ENCODE data around the gene ZNF513. TPM values are rescaled to one million over a fixed set of nuclear protein-coding genes. Genes with fewer than 3 reads are reported as not detected.

The ZNF513 gene
- total and polyA plus RNA-seq, 5 donors: 8.1 to 13.1 (median 8.9) TPM

DNA sequence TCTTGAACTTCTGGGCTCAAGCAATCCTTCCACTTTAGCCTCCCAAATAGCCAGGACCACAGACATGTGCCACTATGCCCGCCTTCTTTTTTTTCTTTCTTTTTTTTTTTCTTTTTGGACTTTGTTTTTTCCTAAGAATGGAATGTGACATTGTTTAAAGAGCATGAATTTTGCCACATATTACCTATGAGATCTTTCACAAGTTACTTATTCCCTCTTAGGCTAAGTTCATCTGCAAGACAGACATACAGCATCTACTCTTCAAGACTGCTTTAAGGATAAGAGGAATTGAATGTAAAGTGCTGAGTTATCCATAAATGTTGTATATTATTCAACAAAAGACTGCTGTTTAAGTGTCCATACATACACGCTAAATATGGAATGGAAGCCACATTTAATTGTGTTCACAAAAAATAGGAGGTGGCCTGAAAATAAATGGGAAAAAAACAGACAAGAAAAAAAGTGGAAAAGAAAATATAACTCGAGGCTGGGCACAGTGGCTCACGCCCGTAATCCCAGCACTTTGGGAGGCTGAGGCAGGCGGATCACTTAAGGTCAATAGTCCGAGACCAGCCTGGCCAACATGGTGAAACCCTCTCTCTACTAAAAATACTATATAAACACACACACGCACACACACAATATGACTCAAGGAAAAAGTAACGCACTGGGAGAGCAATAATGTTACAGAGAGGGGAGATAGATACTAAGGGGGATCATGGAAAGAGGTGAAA lies 32.1 kb upstream of the ZNF513 start:
- no peak for DNase-seq
- Histone ChIP-seq H3K4me1 (ENCODE audit: control insufficient read depth, insufficient read depth, low read length) (no peaks in the 10 kb centered on the region), H3K27ac (ENCODE audit: low read length) (no peak overlapping the region), H3K4me3 (ENCODE audit: low read length) (no peak overlapping the region), H3K9me3 (ENCODE audit: control insufficient read depth, low read length) (no peaks in the 10 kb centered on the region), H3K27me3 (ENCODE audit: control insufficient read depth, insufficient read depth) (no peaks in the 10 kb centered on the region)
- ATAC-seq: no peak
- intact Hi-C loops (cut with DNase I): no loop called here
- WGBS: 84% methylated on average over 9 of the region's 9 CpGs

DNA sequence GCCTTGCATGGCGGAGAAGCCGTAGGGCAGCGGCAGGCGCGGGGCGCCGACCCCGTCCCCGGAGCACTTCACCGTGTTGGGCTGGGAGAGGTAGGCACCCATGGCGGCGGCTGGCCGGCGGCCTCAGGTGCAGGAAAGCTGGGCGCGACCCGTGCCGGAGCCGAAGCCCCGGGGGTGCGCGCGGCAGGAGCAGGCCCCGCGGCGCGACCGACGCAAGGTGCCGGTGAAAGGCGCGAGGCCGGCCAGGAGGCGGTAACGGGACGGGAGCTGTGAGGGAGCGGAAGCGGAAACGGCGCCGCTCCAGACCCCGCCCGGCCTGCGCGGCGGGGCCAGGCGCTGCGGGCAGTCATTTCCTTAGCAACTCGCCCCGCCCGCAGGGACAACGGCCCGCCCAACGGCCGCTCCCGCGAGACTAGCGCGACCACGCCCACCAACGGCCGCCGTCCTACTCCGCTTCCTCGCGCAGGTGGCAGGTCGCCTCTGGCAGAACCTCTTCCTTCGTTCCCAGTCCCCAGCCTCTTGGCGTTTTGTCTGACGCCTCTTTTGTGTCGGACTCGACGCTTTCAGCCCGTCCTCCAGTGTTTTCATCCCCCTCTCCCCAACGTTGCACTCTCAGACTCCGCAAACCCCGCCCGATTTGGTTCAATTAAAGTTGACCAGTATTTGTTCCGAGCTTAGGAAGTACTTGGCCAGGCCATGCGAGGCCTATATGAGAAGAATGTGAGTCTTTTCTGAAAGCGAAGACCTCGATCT lies 29.0 kb upstream of the ZNF513 start, which contains the start of gene PPM1G:
TSS of gene PPM1G (minus strand) at position 271 of the 753 bp plus-strand sequence. CDS start at position 102, 169 bp downstream.
- no peaks in the 10 kb centered on the region for H3K4me1 ChIP-seq (ENCODE audit: control insufficient read depth, insufficient read depth, low read length)
- no peaks in the 10 kb centered on the region for H3K27me3 ChIP-seq (ENCODE audit: control insufficient read depth, insufficient read depth)
- intact Hi-C loops (cut with DNase I): no loop called here
- WGBS: under 1% methylated on average over 82 of the region's 82 CpGs
- ATAC-seq: peak; percentile 99 to 100
- H3K9me3 ChIP-seq (ENCODE audit: control insufficient read depth, low read length): no peaks in the 10 kb centered on the region
- peak within 1 kb of the TSS; percentile 85 for H3K4me3 ChIP-seq (ENCODE audit: low read length)
- DNase-seq: peak; percentile 95 to 98 (median 98)
- H3K27ac ChIP-seq (ENCODE audit: low read length): peak within 1 kb of the TSS; percentile 65

DNA sequence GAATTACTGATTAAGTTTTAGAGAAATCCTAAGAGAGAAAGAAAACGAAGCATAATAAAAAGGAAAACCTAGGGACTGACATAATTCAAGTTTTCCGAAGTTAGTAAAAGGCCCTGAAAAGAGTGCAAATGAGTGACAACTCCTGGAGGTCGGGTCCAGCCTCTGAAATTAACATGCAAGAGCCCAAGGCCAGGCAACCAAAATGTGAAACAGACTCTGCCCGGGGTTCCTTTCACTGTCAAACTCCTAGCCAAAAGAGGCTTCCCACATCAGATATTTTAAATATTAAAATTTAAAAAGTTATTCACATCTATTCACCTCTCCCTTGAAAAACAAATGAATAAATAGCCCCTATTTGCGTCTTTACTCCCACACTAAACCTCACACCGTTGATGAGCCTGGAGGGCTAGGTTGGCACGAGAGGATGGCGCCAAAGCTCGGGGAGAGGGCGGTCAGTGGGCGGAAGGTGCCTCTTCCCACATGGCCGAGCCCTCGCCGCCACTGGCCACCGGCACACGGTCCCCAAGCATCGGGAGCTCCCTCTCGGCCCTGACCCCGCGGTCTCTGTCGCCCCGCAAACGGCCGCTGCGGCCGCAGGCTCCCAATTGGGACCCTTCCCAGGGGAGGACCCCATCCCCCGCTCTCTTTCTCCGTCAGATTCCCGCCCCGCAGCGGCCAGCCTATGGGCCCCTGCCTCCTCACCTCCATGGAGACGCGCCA lies 28.2 kb upstream of the ZNF513 start:
- intact Hi-C loops (cut with DNase I): no loop called here

DNA sequence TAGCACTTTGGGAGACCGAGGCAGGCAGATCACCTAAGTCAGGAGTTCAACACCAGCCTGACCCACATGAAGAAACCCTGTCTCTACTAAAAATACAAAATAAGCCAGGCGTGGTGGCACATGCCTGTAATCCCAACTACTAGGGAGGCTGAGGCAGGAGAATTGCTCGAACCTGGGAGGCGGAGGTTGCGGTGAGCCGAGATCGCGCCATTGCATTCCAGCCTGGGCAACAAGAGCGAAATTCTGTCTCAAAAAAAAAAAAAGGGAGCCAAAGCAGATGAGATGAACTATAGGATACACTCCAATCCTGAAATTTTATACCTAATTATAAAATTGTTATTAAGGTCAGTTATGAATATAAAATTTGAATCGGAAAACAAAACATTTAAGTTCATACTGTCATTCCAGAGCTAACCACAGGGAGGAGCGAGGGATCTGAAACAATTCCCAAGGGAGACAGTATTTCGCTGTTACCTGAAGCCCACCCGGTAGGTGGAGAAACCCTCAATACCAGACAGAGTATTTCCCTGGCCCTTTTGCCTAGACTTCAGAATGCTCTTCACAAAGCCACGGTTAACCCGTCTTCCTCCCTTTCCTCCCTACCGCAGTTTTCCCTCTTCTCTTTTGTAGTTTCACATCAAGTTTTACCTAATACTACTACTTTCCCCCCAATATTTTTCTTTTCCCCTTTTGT lies 27.4 kb upstream of the ZNF513 start:
- H3K4me3 ChIP-seq (ENCODE audit: low read length): peak overlapping the region; percentile 85
- no peak for ATAC-seq
- 55% methylated on average over 16 of the region's 16 CpGs for WGBS
- DNase-seq: no peak
- no peak overlapping the region for H3K27ac ChIP-seq (ENCODE audit: low read length)
- no peaks in the 10 kb centered on the region for H3K9me3 ChIP-seq (ENCODE audit: control insufficient read depth, low read length)
- no peaks in the 10 kb centered on the region for H3K4me1 ChIP-seq (ENCODE audit: control insufficient read depth, insufficient read depth, low read length)
- intact Hi-C loops (cut with DNase I): no loop called here
- H3K27me3 ChIP-seq (ENCODE audit: control insufficient read depth, insufficient read depth): no peaks in the 10 kb centered on the region

More for the DNA sequence above, 28.2 kb upstream of the ZNF513 start:
- peak overlapping the region; percentile 65 for H3K27ac ChIP-seq (ENCODE audit: low read length)
- WGBS: under 1% methylated on average over 33 of the region's 33 CpGs
- no peaks in the 10 kb centered on the region for H3K4me1 ChIP-seq (ENCODE audit: control insufficient read depth, insufficient read depth, low read length)
- H3K4me3 ChIP-seq (ENCODE audit: low read length): peak overlapping the region; percentile 85
- H3K9me3 ChIP-seq (ENCODE audit: control insufficient read depth, low read length): no peaks in the 10 kb centered on the region
- ATAC-seq: peak; percentile 53 to 61
- peak in 1 of 3 donors; percentile 69 for DNase-seq
- no peaks in the 10 kb centered on the region for H3K27me3 ChIP-seq (ENCODE audit: control insufficient read depth, insufficient read depth)

DNA sequence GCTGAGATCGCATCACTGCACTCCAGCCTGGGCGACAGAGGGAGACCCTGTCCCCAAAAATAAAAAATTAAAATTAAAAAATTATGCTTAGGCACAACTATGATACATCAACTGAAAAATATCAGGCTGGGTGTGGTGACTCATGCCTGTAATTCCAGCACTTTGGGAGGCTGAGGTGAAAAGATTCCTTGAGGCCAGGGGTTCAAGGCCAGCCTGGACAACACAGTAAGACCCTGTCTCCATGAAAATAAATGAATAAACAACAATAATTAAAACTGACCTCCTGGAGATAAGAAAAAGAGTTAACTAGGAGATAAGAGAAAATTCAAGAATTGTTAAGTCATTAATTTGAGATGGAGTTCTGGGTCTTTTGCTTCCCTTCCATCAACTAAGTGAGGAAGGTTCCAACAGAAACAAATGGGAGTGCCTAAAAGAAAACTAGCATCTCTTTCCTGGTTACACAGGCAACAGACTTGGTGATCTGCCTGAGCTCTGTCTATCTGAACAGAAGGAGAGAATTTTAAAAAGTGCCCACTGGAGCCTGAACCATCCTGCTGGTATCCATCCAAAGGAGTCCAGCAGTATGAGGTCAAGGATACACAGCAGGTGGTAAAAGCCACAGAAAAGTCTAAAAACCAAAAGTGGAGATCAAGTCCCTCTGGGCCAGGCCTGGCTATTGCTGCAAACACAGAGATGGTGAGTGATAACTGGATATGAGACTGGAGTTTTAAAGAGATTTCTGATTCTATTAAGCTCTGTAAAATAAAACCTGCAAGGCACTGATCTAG lies 20.0 kb upstream of the ZNF513 start:
- H3K4me1 ChIP-seq (ENCODE audit: control insufficient read depth, insufficient read depth, low read length): no peaks in the 10 kb centered on the region
- intact Hi-C loops (cut with DNase I): no loop called here
- no peaks in the 10 kb centered on the region for H3K27me3 ChIP-seq (ENCODE audit: control insufficient read depth, insufficient read depth)
- no peaks in the 10 kb centered on the region for H3K9me3 ChIP-seq (ENCODE audit: control insufficient read depth, low read length)
- DNase-seq (no peak), ATAC-seq (no peak)
- H3K27ac ChIP-seq (ENCODE audit: low read length): no peak overlapping the region
- 97% methylated on average over 2 of the region's 2 CpGs for WGBS
- H3K4me3 ChIP-seq (ENCODE audit: low read length): no peak overlapping the region

DNA sequence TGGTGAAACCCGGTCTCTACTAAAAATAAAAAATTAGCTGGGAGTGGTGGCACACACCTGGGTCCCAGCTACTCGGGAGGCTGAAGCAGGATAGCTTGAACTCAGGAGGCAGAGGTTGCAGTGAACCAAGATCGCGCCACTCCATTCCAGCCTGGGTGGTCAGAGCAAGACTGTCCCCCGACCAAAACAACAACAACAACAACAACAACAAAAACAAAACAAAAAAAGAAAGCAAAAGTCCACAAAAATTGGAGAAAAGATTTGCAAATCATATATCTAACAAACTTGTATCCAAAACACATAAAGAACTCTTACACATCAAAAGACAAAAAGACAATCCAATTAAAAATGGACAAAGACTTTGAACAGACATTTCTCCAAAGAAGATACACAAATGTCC lies 18.4 kb upstream of the ZNF513 start:
- no peak for ATAC-seq
- intact Hi-C loops (cut with DNase I): no loop called here

DNA sequence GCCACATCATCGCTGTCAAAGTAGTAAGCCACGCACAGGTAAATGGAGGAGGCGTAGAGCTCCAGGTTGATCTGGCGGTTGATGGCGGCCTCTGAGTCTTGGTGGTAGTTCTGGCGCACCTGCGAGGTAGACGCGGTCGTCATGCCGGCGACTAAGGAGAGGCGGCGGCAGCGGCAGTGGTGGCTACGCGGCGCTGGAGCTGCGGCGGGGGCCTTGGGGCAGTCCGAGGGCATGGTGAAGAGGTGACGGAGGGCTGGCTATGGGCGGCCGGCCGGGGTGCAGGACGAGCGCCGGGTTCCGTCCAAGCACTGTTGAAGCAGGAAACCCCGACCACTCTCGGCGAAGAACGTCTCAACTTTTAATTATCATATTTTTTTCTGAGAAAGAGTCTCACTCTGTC lies 12.7 kb upstream of the ZNF513 start:
- no peaks in the 10 kb centered on the region for H3K9me3 ChIP-seq (ENCODE audit: control insufficient read depth, low read length)
- no peaks in the 10 kb centered on the region for H3K4me1 ChIP-seq (ENCODE audit: control insufficient read depth, insufficient read depth, low read length)
- H3K4me3 ChIP-seq (ENCODE audit: low read length): no peak overlapping the region
- H3K27me3 ChIP-seq (ENCODE audit: control insufficient read depth, insufficient read depth): no peaks in the 10 kb centered on the region
- ATAC-seq: no peak
- H3K27ac ChIP-seq (ENCODE audit: low read length): no peak overlapping the region
- WGBS: 98% methylated on average over 33 of the region's 33 CpGs
- no peak for DNase-seq
- intact Hi-C loops (cut with DNase I): no loop called here

More for the DNA sequence above, 18.4 kb upstream of the ZNF513 start:
- H3K27ac ChIP-seq (ENCODE audit: low read length): no peak overlapping the region
- H3K4me3 ChIP-seq (ENCODE audit: low read length): no peak overlapping the region
- no peaks in the 10 kb centered on the region for H3K27me3 ChIP-seq (ENCODE audit: control insufficient read depth, insufficient read depth)
- DNase-seq: no peak
- no peaks in the 10 kb centered on the region for H3K9me3 ChIP-seq (ENCODE audit: control insufficient read depth, low read length)
- 96% methylated on average over 5 of the region's 5 CpGs for WGBS
- H3K4me1 ChIP-seq (ENCODE audit: control insufficient read depth, insufficient read depth, low read length): no peaks in the 10 kb centered on the region

DNA sequence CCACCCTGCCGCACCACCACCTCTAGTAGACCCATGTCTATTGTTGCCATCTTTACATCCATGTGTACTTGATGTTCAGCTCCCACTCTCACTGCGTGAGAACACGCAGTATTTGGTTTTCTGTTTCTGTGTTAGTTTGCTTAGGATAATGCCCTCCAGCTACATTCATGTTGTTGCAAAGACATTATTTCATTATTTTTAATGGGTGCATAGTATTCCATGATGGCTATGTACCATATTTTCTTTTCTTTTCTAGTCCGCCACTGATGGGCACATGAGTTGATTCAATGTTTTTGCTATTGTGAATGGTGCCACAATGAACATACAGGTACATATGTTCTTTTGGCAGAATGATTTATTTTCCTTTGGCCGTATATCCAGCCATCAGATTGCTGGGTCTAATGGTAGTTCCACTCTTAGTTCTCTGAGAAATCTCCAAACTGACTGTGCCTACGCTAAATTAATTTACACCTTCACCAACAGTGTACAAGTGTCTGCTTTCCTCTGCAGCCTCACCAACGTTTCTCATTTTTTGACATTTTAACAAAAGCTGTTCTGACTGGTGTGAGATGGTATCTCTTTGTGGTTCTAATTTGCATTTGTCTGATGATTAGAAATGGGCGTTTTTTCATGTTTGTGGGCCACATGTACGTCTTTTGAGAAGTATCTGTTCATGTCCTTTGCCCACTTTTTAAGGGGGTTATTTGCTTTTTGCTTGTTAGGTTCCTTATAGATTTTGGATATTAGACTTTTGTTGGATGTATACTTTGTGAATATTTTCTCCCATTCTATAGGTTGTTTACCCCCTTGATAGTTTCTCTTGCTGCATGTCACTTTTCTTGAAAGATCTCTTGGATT lies 10.5 kb upstream of the ZNF513 start:
- no peaks in the 10 kb centered on the region for H3K27me3 ChIP-seq (ENCODE audit: control insufficient read depth, insufficient read depth)
- intact Hi-C loops (cut with DNase I): no loop called here
- no peaks in the 10 kb centered on the region for H3K9me3 ChIP-seq (ENCODE audit: control insufficient read depth, low read length)
- ATAC-seq: no peak
- no peaks in the 10 kb centered on the region for H3K4me1 ChIP-seq (ENCODE audit: control insufficient read depth, insufficient read depth, low read length)
- DNase-seq: no peak
- no peak overlapping the region for H3K4me3 ChIP-seq (ENCODE audit: low read length)
- 95% methylated on average over 9 of the region's 9 CpGs for WGBS
- no peak overlapping the region for H3K27ac ChIP-seq (ENCODE audit: low read length)

DNA sequence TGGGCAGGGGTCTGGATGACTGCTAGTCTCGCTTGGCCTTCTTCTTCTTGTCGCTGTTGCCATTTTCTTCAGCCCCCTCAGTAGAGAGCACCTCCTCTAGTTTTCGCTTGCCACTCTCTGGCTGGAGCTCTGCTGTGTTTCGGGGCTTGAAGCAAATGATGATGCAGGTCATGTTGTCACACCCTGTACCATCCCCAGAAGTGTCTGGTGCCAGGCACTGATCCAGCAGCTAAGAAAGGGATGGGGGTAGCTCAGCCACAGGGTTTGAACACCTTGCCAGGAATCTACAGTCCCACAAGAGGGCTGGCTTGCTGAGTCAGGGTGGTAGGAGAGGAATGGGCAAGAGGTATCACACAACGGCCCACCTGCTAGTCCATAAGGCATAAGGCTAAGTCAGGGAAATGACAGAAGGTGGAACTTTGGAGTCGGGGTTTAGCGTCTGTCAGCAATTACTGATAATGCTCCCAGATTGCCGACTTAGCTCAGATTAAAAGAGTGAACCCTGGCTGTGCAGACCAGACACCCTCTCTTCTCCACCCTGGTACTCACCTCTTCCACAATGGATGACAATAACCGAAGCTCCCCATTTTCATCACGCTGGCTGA lies 1.1 kb upstream of the ZNF513 start:
- WGBS: 88% methylated on average over 10 of the region's 10 CpGs
- H3K27ac ChIP-seq (ENCODE audit: low read length): no peak overlapping the region
- intact Hi-C loops (cut with DNase I): no loop called here

More for the DNA sequence above, 1.1 kb upstream of the ZNF513 start:
- peaks cover 2% of the 10 kb centered on the region for H3K4me1 ChIP-seq (ENCODE audit: control insufficient read depth, insufficient read depth, low read length)
- ATAC-seq (no peak), DNase-seq (no peak)
- H3K4me3 ChIP-seq (ENCODE audit: low read length): no peak overlapping the region
- H3K27me3 ChIP-seq (ENCODE audit: control insufficient read depth, insufficient read depth): no peaks in the 10 kb centered on the region
- no peaks in the 10 kb centered on the region for H3K9me3 ChIP-seq (ENCODE audit: control insufficient read depth, low read length)
